A549 treated with GW870086 at 1 μM for 4 hours (cell line): ENCODE results near the gene ITSN1. TPM values are rescaled to one million over a fixed set of nuclear protein-coding genes. Genes with fewer than 3 reads are reported as not detected.

Experiments
- total RNA-seq: library from RNA; stranded (reverse); fragments of 200-300 nt; extraction: Qiagen RNA extraction; gene quantifications from 5 replicates; pipeline ENCODE4 v1.2.3, GENCODE V29; 2022; ENCODE audit warnings: low read depth

Gene ITSN1
- total RNA-seq: 12.3 to 20.7 TPM (median 16.6 TPM) in 5 replicates

GRCh38 chr21:33642027-33642895 is at the start of gene ITSN1:
ITSN1 (plus strand) TSS chr21:33642501; CDS start chr21:33718829, 76,328 bp downstream.

GRCh38 chr21:33641352-33642026 is 812 bp upstream of the ITSN1 start, which contains the start of gene CRYZL1:
CRYZL1 (minus strand) TSS chr21:33641741; CDS start chr21:33631551, 10,190 bp downstream.

GRCh38 chr21:33915368-33916199 is 273.3 kb downstream of the ITSN1 start, which contains the start of gene ATP5PO:
ATP5PO (minus strand) TSS chr21:33915804; CDS start chr21:33915763, 41 bp downstream.

Other genes starting within 250 kb of the ITSN1 start
- gene IFNGR2, start 239.1 kb upstream of the ITSN1 start, total RNA-seq: 51.5 to 58.4 TPM (median 57.0 TPM) in 5 replicates
- gene TMEM50B, start 162.5 kb upstream of the ITSN1 start, total RNA-seq: 8.8 to 12.7 TPM (median 10.8 TPM) in 5 replicates
- 0.17 to 0.49 TPM (median 0.29 TPM) in 5 replicates for gene DNAJC28, start 150.8 kb upstream of the ITSN1 start, total RNA-seq
- gene GART, start 100.4 kb upstream of the ITSN1 start, total RNA-seq: 57.5 to 68.6 TPM (median 62.6 TPM) in 5 replicates
- 71.9 to 107 TPM (median 82.9 TPM) in 5 replicates for gene SON, start 99.5 kb upstream of the ITSN1 start, total RNA-seq
- 13.8 to 17.8 TPM (median 16.4 TPM) in 5 replicates for gene DONSON, start 53.8 kb upstream of the ITSN1 start, total RNA-seq
- gene CRYZL1, start 760 bp upstream of the ITSN1 start, total RNA-seq: 12.9 to 15.8 TPM (median 14.3 TPM) in 5 replicates